ENCODE data around the gene FAM161A.

DNA sequence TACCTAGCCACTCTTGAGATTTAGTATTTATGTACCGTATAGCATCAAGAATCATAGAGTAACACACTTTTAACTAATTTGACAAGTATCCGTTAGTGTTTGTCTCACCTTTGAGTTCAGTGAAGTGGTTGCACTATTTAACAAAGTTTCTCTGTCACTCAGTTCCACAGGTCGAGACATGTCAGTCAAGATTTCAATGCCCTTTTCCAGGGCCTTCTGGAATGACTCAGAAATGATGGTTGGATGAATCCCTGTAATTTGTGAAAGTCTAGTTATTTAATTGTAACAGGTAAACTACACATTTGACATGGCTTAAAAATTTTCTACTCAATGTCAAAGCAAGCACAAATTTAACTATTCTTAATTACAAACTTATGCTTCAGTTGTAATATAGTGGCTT, 24.9 kb upstream of the FAM161A start:
- no peak for TF ChIP-seq CTCF (IDR thresholded peaks at IDR 0.05)
- TF ChIP-seq POLR2A (IDR thresholded peaks at IDR 0.05): no peak
